NCI-H510A (cell line): ENCODE results near the gene PLK3.
A peak's percentile ranks its signal among the peaks of the same experiment; 100 is the strongest.
"Not testable (repeated sequence)": the region's sequence is repeated elsewhere in the genome, so short reads cannot be mapped to it uniquely, and the experiment has no call there.

ENCODE experiments used
- DNase-seq: peaks from one replicate; lab custom pipeline; 2025; lab: John Stamatoyannopoulos, UW

The PLK3 gene

GRCh38 chr1:44787506-44787905 is 12.7 kb upstream of the PLK3 start:
- no peak for DNase-seq

DNA sequence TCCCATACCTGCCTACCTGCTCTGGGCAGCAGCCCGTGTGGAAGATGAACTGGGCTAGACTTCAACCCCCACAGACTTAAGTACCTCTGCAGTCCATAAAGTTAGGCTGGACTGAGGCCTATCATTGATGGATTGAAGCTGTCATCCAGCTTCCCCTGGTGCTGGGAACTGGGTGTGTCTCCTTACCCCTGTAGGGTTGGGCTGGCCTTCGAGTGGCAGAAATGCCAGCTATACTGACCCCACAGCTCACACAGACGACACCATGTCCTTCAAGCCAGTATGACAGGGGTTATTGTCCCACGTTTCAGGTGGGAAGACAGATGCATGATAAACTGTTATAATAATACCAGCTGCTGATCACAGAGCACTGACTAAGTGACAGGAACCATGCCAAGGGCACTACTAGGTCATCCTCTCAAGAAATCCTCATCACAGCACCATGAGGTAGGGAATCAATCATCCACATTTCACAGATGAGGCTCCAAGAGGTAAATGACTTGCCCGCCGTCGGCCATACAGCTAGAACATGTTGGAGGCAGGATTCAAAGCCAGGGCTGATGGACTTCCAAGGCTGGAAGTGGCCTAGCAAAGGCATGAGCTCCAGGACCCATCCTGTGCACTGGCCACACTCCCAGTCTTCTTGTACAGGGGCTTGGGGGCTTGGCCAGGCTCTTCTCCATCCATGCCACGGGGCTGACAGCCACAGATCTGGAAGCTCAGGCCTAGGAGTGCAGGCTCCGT is 11.9 kb upstream of the PLK3 start, which contains the start of gene BEST4:
Gene BEST4 (minus strand): TSS at position 51 of the 741 bp plus-strand sequence. CDS start 465 bp downstream, outside the sequence.
- DNase-seq = no peak

DNA sequence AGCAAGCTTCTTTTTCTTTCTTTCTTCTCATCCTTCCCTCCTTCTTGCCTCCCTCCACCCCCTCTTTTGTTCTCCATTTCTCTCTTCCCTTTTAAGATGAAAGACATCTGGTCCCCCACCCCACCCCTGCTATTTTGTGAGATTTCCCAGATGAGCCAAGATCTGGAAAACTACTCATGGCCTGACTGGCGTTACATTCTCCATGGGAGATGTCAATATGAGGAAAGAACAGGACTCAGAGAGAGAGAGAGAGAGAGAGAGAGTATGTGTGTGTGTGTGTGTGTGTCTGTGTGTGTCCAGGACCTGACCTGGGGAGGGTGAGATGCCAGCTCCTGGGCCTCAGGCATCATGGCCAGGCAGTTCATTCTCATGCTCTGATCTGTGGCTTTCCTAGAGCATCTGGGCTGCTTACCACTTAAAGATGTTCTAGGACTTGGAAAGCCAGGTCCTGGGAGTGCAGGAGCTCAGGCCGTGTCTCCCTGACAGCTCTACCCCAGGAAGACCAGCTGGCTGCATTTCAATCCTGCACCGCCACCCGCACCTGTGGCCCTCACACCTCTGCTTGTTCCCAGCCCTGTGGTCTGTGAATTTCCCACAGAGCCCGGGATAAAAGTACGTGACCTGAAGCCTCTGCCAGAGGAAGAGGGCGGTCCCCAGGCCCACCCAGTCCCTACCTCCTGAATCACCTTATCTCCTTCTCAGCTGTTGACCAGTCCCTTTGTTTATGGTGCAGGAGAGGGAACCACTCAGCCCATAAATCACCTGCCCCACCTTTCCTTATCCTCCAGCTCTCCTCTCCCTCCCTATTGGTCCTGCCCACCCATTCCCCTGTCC is 9.0 kb upstream of the PLK3 start:
- no peak for DNase-seq

- no peak for DNase-seq
Observed at GRCh38 chr1:44792736-44793502, 7.3 kb upstream of the PLK3 start.

GRCh38 chr1:44797886-44798285 is 2.3 kb upstream of the PLK3 start:
- DNase-seq = not testable (repeated sequence)

DNA sequence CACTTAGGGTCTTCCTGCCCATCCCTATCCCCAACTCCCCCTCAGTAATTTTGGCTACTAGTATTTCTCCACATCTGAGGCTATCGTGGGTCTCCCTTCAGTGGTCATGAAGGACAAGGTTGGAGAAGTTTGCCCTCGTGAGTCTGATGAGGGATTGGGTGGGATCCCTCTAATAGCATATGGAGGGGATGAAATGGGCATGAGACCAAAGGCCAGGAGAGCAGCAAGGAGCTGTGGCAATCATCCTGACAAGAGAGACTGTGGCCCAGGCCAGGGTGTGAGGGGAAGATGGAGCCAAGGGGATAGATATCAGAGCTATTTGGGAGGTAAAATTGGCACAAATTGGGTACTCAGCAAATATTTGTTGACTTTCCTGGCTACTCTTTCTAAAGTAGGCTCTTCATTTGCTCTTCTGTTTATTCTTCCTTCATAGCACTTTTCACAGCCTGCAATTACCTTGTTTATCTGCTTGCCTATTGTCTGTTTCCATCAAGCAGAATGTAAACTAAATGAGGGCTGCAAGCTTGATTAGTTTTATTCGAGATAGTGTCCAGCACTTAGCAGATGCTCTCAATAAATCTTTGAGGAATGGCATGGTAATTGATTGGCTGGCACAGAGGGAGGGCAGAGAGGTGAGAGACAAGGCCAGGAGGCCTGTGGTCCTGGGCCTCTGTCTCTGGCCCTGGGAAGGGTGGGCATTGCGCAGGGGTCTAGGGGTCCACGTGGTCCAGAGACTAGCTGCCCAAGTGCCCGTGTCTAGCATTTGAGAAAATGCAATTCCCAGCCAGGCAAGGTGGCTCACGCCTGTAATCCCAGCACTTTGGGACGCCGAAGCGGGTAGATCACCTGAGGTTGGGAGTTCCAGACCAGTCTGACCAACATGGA is 1.5 kb upstream of the PLK3 start:
- DNase-seq = no peak

- DNase-seq = no peak
Observed at GRCh38 chr1:44801491-44802305, 1.5 kb downstream of the PLK3 start.

GRCh38 chr1:44802306-44803061 is 2.3 kb downstream of the PLK3 start:
- DNase-seq = no peak

DNA sequence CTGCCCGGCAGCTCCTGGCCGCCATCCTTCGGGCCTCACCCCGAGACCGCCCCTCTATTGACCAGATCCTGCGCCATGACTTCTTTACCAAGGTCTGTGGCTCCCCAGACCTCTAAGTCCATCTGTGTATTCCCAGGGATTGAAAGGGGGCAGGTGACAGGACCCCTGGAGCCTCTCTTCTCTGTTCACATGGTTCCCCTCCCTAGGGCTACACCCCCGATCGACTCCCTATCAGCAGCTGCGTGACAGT is 2.8 kb downstream of the PLK3 start:
- no peak for DNase-seq

DNA sequence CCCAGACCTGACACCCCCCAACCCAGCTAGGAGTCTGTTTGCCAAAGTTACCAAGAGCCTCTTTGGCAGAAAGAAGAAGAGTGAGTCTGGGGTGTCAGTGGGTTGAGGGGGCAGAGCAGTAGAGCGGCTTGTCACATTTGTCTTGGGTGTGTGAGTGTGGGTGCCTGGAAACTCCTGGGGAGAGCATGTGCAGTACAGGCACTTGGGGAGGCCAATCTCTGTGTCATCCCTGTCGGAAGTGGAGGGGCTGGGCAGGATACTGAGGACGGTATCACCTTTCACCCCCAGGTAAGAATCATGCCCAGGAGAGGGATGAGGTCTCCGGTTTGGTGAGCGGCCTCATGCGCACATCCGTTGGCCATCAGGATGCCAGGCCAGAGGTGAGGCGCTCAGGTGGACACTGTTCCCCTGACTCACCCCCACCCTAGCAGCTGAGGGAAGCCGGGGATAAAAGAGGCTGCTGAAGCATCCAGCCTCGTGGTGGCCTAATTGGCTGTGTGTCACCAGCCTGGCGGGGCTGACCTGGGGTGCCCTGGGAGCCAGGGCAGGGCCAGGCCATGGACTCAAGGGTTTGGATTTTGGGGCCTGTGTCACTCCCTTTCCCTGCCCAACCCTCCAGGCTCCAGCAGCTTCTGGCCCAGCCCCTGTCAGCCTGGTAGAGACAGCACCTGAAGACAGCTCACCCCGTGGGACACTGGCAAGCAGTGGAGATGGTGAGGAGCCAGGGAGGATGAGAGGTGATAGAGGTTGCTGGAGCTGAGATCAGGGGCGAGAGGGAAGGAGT is 3.3 kb downstream of the PLK3 start:
- no peak for DNase-seq

DNA sequence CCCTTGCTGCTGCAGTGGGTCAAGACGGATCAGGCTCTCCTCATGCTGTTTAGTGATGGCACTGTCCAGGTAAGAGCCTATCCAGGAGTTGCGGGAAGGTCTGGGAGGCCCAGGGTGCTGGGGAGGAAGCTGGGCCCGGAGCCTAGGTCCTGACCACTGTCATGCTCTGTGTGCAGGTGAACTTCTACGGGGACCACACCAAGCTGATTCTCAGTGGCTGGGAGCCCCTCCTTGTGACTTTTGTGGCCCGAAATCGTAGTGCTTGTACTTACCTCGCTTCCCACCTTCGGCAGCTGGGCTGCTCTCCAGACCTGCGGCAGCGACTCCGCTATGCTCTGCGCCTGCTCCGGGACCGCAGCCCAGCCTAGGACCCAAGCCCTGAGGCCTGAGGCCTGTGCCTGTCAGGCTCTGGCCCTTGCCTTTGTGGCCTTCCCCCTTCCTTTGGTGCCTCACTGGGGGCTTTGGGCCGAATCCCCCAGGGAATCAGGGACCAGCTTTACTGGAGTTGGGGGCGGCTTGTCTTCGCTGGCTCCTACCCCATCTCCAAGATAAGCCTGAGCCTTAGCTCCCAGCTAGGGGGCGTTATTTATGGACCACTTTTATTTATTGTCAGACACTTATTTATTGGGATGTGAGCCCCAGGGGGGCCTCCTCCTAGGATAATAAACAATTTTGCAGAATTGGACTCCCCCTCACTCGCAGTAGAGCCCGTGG is 5.3 kb downstream of the PLK3 start:
- DNase-seq = no peak

GRCh38 chr1:44806025-44806703 is 6.0 kb downstream of the PLK3 start:
- DNase-seq = no peak

DNA sequence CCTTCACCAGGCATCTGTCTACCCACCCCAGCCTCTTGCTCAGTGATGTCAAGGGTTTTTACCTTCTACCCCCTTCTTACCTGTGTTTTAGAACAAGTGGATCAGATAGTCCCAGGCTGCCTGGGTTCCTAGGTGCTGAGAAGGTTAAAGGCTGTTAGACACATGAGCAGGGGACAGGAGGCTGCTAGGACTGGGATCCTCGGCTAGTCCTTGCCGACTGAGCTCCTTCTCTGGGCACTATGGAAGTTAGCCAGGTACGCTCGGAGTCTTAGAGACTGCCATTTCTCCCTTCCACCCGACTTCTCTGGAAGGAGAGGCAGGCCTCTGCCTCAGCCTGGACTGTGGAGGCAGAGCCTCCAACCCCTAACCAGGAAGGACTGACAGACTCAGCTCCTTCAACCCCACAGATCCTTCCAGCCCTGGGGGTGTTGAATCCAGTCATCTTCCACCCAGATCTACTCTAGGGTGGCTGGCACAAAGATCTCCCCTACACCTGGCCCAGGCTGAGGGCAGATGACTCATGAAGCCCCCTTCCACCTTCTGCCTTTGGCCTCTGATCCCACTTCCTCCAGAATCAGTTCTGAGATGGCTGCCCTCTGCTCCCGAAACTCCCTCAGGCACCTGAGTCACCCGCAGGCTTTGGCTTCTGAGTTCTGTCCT is 6.7 kb downstream of the PLK3 start, which contains the start of gene DYNLT4:
Gene DYNLT4 (minus strand): TSS at position 648 of the 660 bp plus-strand sequence. CDS start 683 bp downstream, outside the sequence.
- no peak for DNase-seq

DNA sequence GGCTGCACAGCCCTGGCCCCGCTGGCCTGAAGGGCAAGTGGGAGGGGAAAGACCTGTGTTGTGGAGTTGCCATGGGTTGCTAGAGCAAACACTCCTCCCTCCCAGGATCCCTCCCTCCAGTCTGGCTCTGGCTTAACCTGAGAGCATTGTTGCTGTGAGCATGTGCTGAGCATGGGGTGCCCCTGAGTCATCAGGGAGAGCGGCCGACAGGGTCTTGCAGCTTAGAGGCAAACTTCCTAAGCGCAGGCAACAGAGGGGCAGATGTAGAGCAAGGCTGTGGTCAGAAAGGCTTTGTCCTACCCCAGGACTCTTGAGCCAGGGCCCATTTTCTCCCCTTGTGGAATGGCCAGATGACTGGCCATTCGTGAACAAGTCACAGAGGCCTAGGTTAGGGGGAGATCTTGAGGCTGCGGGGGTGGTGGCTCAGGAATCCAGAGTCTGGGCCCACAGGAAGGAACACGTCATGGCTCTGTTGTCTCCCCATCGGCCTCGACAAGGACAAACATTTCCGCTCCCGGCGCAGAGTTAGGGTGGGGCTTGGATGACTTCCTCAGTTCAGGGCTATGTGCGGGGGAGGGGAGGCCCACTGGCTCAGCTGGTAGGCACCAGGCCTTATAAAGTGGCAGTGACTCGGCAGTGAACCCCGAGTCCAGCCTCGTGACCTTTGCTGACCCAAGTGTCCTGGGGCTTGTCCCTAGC is 7.3 kb downstream of the PLK3 start:
- DNase-seq = peak; percentile 87

DNA sequence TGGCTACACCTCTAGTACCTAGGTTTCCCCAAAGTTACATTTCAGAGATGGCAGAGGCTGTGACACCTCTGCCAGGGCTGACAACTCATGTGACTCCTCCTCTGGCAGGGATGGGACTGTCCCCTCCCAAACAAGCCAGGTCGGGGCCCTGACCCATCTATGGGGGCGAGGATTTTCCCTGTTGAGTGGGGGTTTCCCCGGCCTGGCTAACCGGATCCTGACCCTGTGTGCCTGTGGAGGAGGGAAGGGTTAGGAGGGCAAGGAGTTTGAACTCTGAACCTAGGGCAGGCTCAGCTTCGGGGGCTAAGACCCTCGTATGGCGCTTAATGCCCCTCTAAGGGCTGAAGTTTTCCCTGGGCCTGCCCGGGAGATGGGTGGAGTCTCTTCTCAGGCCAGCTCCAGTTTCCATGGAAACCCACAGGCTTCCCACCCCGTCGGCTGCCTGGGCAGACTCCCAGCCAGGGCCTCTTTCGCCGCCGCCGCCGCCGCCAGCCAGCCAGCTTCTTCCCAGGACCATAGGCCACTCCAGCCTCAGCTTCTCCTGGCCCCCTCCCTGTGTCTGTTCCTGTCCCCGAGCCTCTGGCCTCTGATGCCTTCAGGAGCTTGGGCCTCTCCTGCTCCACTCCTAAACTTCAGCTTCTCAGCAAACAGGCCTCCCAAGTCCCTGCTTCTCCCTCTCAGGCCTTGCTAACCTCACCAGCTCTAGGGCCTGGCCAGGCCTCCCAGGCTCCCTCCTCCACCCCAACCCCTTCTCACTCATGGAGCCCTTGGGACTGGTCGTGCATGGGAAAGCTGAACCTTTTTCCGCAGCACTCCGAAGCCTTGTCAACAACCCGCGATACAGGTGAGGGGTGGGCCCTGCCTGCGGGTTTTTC is 8.1 kb downstream of the PLK3 start, which contains the start of gene BTBD19:
Gene BTBD19 (plus strand): TSS at position 461 of the 875 bp plus-strand sequence. CDS start 298 bp downstream, at position 759.
- no peak for DNase-seq
